HepG2 (cell line): ENCODE data around the gene MAPK7. TPM values are rescaled to one million over a fixed set of nuclear protein-coding genes. Genes with fewer than 3 reads are reported as not detected.

ENCODE experiments used
- ATAC-seq: fragments of 200-7000 bp; cut with Tn5 transposase; 3 replicates; pipeline ENCODE4 v1.9.1; 2020; ENCODE audit warnings: mild to moderate bottlenecking, moderate library complexity
- BruUV-seq: library from RNA; stranded (reverse); fragments of 400-500 nt; replicated peaks from 2 replicates; lab custom pipeline; 2021; lab: Mats Ljungman, UMichigan
- CTCF ChIA-PET: fragments of 300-600 bp; formaldehyde crosslinking; extraction: SDS; loops from one replicate; lab custom pipeline; 2021; ENCODE audit warnings: low total read pairs, inconsistent platforms, low intra/inter-chr PET ratio; lab: Yijun Ruan, JAX
- POLR2A ChIA-PET: fragments of 350-600 bp; sonication (Branson Sonifier 250); formaldehyde crosslinking; loops from one replicate; lab custom pipeline; 2020; ENCODE audit warnings: antibody characterized with exemption, inconsistent platforms; lab: Yijun Ruan, JAX
- DNase-seq: peaks from one replicate; pipeline ENCODE4 v3.0.0-alpha.2; 2015; ENCODE audit warnings: low spot score
- FAIRE-seq: peaks from 3 replicates; lab custom pipeline; 2011; peaks lifted over from hg19 to GRCh38; lab: Jason Lieb, UNC
- H2AFZ ChIP-seq: one replicate; pipeline ENCODE4 v1.6.1; 2011; ENCODE audit warnings: low read length, inconsistent platforms
- H3K27ac ChIP-seq: fragments of 300-600 bp; 3 replicates; pipeline ENCODE4 v1.8.0; 2011; ENCODE audit warnings: mixed run types, mild to moderate bottlenecking, mixed read lengths, low read length, inconsistent platforms; ENCODE audit not compliant: insufficient read depth; ENCODE audit errors: extremely low read length
- H3K27me3 ChIP-seq, 2 experiments: fragments of 200-600 bp in 1 of 2; 2 replicates in 1 of 2; 3 replicates in 1 of 2; pipeline versions ENCODE4 v1.6.0 to v1.8.0; 2011; ENCODE audit warnings: low read length in 2 of 2, mild to moderate bottlenecking in 2 of 2, moderate library complexity in 2 of 2, inconsistent platforms in 1 of 2; ENCODE audit not compliant: insufficient read depth in 2 of 2, control insufficient read depth in 1 of 2
- H3K36me3 ChIP-seq, 2 experiments: fragments of 200-600 bp in 1 of 2; replicated peaks in 1 of 2; 2 replicates in 1 of 2; 3 replicates in 1 of 2; pipeline versions ENCODE4 v1.5.1 to v1.8.0; 2011; ENCODE audit warnings: low read length in 2 of 2, inconsistent platforms in 1 of 2; ENCODE audit not compliant: insufficient read depth in 2 of 2, control insufficient read depth in 1 of 2
- H3K4me1 ChIP-seq: 2 replicates; pipeline ENCODE4 v1.5.1; 2012; ENCODE audit warnings: low read length, inconsistent platforms; ENCODE audit not compliant: insufficient read depth
- H3K4me2 ChIP-seq: 2 replicates; pipeline ENCODE4 v1.6.0; 2011; ENCODE audit warnings: low read depth, low read length, inconsistent platforms
- H3K4me3 ChIP-seq, 3 experiments: fragments of 200-600 bp in 1 of 3; sonication (generic), shearing (Covaris generic) in 1 of 3; replicated peaks in 1 of 3; 2 replicates each; pipeline ENCODE4 v1.5.1; 2011 to 2016; ENCODE audit warnings: low read length in 3 of 3, inconsistent platforms in 2 of 3, low read depth in 2 of 3, mild to moderate bottlenecking in 2 of 3, control low read depth in 1 of 3, mixed read lengths in 1 of 3; ENCODE audit not compliant: insufficient read depth in 1 of 3
- H3K79me2 ChIP-seq: one replicate; pipeline ENCODE4 v1.6.1; 2011; ENCODE audit warnings: low read length, inconsistent platforms; ENCODE audit not compliant: insufficient read depth
- H3K9ac ChIP-seq: 2 replicates; pipeline ENCODE4 v1.6.0; 2011; ENCODE audit warnings: mild to moderate bottlenecking, low read depth, low read length, inconsistent platforms; ENCODE audit not compliant: insufficient read depth
- H3K9me3 ChIP-seq: 2 replicates; pipeline ENCODE4 v1.5.1; 2012; ENCODE audit warnings: mild to moderate bottlenecking, low read length
- H4K20me1 ChIP-seq: 2 replicates; pipeline ENCODE4 v1.6.0; 2011; ENCODE audit warnings: inconsistent platforms, mild to moderate bottlenecking, low read length, moderate library complexity; ENCODE audit not compliant: insufficient read depth
- CHD4 ChIP-seq: fragments of 200-600 bp; sonication (generic); IDR thresholded peaks from 2 replicates; pipeline ENCODE4 v1.7.0; 2017; ENCODE audit warnings: mild to moderate bottlenecking, low read length, borderline replicate concordance
- GLMP ChIP-seq: sonication (generic); formaldehyde crosslinking; IDR thresholded peaks from 2 replicates; pipeline ENCODE4 v1.9.0; 2021; ENCODE audit warnings: missing genetic modification reagents, mild to moderate bottlenecking, borderline replicate concordance
- GPN1 ChIP-seq: sonication (generic); formaldehyde crosslinking; IDR thresholded peaks from 2 replicates; pipeline ENCODE4 v1.5.1; 2020; ENCODE audit warnings: missing genetic modification reagents, borderline replicate concordance
- HNRNPK ChIP-seq: fragments of 200-400 bp; formaldehyde crosslinking; IDR thresholded peaks from 2 replicates; pipeline ENCODE4 v1.6.1; 2018; ENCODE audit warnings: low read length, low read depth, moderate library complexity, mild to moderate bottlenecking; ENCODE audit not compliant: poor library complexity, severe bottlenecking
- MYPOP ChIP-seq: sonication (generic); formaldehyde crosslinking; IDR thresholded peaks from 2 replicates; pipeline ENCODE4 v1.8.1; 2023; ENCODE audit warnings: mild to moderate bottlenecking, moderate library complexity, missing genetic modification reagents
- POLR2A ChIP-seq, 2 experiments: IDR thresholded peaks; 2 replicates each; pipeline ENCODE4 v1.6.1; 2011; ENCODE audit warnings: low read depth in 2 of 2, low read length in 2 of 2, mild to moderate bottlenecking in 1 of 2, moderate library complexity in 1 of 2; ENCODE audit not compliant: insufficient read depth in 1 of 2
- RARG ChIP-seq: sonication (generic); formaldehyde crosslinking; IDR thresholded peaks from 2 replicates; pipeline ENCODE4 v1.4.0; 2020; ENCODE audit warnings: low read depth, mild to moderate bottlenecking, missing genetic modification reagents
- RFXANK ChIP-seq: IDR thresholded peaks from 2 replicates; pipeline ENCODE4 v1.6.1; 2016
- RXRA ChIP-seq: sonication (generic); formaldehyde crosslinking; IDR thresholded peaks from 2 replicates; pipeline ENCODE4 v1.5.1; 2020; ENCODE audit warnings: missing genetic modification reagents
- SIN3B ChIP-seq: fragments of 150-350 bp; IDR thresholded peaks from 2 replicates; pipeline ENCODE4 v1.6.1; 2014; ENCODE audit warnings: low read length
- SMAD9 ChIP-seq: sonication (generic); formaldehyde crosslinking; IDR thresholded peaks from 2 replicates; pipeline ENCODE4 v1.5.1; 2020; ENCODE audit warnings: mild to moderate bottlenecking, missing genetic modification reagents
- TEAD2 ChIP-seq: sonication (generic); formaldehyde crosslinking; IDR thresholded peaks from 2 replicates; pipeline ENCODE4 v1.9.0; 2021; ENCODE audit warnings: missing genetic modification reagents
- THAP9 ChIP-seq: sonication (generic); formaldehyde crosslinking; IDR thresholded peaks from 2 replicates; pipeline ENCODE4; 2020; ENCODE audit warnings: missing genetic modification reagents, mild to moderate bottlenecking, borderline replicate concordance
- ZNF557 ChIP-seq: sonication (generic); formaldehyde crosslinking; IDR thresholded peaks from 2 replicates; pipeline ENCODE4 v1.4.0; 2020; ENCODE audit warnings: missing genetic modification reagents
- ZNF652 ChIP-seq: IDR thresholded peaks from 2 replicates; pipeline ENCODE4 v1.6.1; 2016; ENCODE audit warnings: low read depth, borderline replicate concordance
- ZSCAN22 ChIP-seq: sonication (generic); formaldehyde crosslinking; IDR thresholded peaks from 2 replicates; pipeline ENCODE4 v1.4.0; 2020; ENCODE audit warnings: mild to moderate bottlenecking, missing genetic modification reagents
- WGBS: methylation state at CpG from one replicate; pipeline ENCODE4 v1.1.6; 2017; ENCODE audit warnings: low lambda C conversion rate; 5-methylcytosine and 5-hydroxymethylcytosine counted together
- in situ Hi-C: cut with HindIII; loops from 2 replicates; pipeline ENCODE4 v1.10.0; 2017; ENCODE audit warnings: low pct_unique_long_range_greater_than_20kb; ENCODE audit not compliant: extremely low pct_ligation_motif_present
- intact Hi-C: fragments of 100-400 bp; cut with micrococcal nuclease; formaldehyde crosslinking; loops from one replicate; pipeline ENCODE4 v1.10.0; 2022; ENCODE audit not compliant: unreplicated experiment
- polyA plus RNA-seq, 8 experiments: library from polyadenylated mRNA; depleted of rRNA in 3 of 8; stranded (reverse) in 7 of 8; unstranded in 1 of 8; fragments of >200 nt; fragmentation: Illumina TruSeq in 4 of 8; extraction: Trizol in 4 of 8; gene quantifications; 2 replicates each; pipeline versions ENCODE4 v1.2.1 to v1.2.3, GENCODE V29; 2011 to 2016; ENCODE audit warnings: low read depth in 4 of 8, missing spikeins in 1 of 8, mixed read lengths in 1 of 8; ENCODE audit not compliant: insufficient read depth in 1 of 8
- total RNA-seq, 5 experiments: library from RNA; depleted of rRNA; stranded (reverse); fragments of >200 nt; fragmentation: Illumina TruSeq; extraction: Trizol; gene quantifications; 2 replicates each; pipeline ENCODE4 v1.2.3, GENCODE V29; 2016; ENCODE audit warnings: low read depth in 1 of 5

MAPK7 gene
- total and polyA plus RNA-seq, 2 of the 13 experiments (the other 11 are each of a cell fraction or from before 2014, with no cell fraction given) = 2.9 to 5.9 TPM

GRCh38 chr17:19402171-19402570, 23.9 kb downstream of the MAPK7 start (continued):
- TF ChIP-seq ZNF652 (CRISPR knock-in tag) (no peak), RXRA (CRISPR knock-in tag) (no peak)

GRCh38 chr17:19403021-19403420, 24.7 kb downstream of the MAPK7 start:
- Histone ChIP-seq H3K36me3 (no peaks in the 10 kb centered on the region), H3K79me2 (no peaks in the 10 kb centered on the region), H4K20me1 (no peaks in the 10 kb centered on the region), H3K4me2 (no peak overlapping the region), H3K27ac (no peak overlapping the region), H2AFZ (no peak overlapping the region), H3K9ac (no peak overlapping the region), H3K4me1 (peaks cover 10% of the 10 kb centered on the region), H3K9me3 (no peaks in the 10 kb centered on the region), H3K4me3 (no peak overlapping the region), H3K27me3 (no peaks in the 10 kb centered on the region)
- POLR2A ChIA-PET = no interaction called here
- in situ Hi-C loops (no loop called here), intact Hi-C loops (no loop called here)
- no TSS peak for BruUV-seq
- TF ChIP-seq HNRNPK (no peak), CHD4 (no peak), ZNF557 (CRISPR knock-in tag) (no peak), MYPOP (CRISPR knock-in tag) (no peak), RARG (CRISPR knock-in tag) (no peak), GPN1 (CRISPR knock-in tag) (no peak), THAP9 (CRISPR knock-in tag) (no peak), SIN3B (no peak), SMAD9 (CRISPR knock-in tag) (no peak), RFXANK (CRISPR knock-in tag) (no peak), TEAD2 (no peak), ZSCAN22 (CRISPR knock-in tag) (no peak), GLMP (CRISPR knock-in tag) (no peak), POLR2A (IDR thresholded peaks at IDR 0.05; ENCODE audit: insufficient read depth in 1 of 2, low read depth in 2 of 2, low read length in 2 of 2) (no peak)
- FAIRE-seq (no peak), DNase-seq (no peak), ATAC-seq (no peak)
- CTCF ChIA-PET = no interaction called here
- WGBS = 8% methylated on average over 2 of the region's 4 CpGs
